Panc1 (cell line): ENCODE results near the gene TAS2R60. TPM values are rescaled to one million over a fixed set of nuclear protein-coding genes. Genes with fewer than 3 reads are reported as not detected.

Experiments
- ATAC-seq: fragments of 200-7000 bp; cut with Tn5 transposase; 2 replicates; pipeline ENCODE4 v1.9.1; 2020; ENCODE audit warnings: mild to moderate bottlenecking, moderate library complexity
- BruUV-seq: library from RNA; stranded (reverse); fragments of 400-500 nt; replicated peaks from 2 replicates; lab custom pipeline; 2021; lab: Mats Ljungman, UMichigan
- CTCF ChIA-PET: fragments of 300-600 bp; sonication (Branson Sonifier 250); formaldehyde crosslinking; loops from one replicate; lab custom pipeline; 2022; ENCODE audit warnings: antibody characterized with exemption; lab: Charles Lee
- POLR2A ChIA-PET: fragments of 300-600 bp; sonication (Branson Sonifier 250); formaldehyde crosslinking; loops from one replicate; lab custom pipeline; 2022; ENCODE audit warnings: antibody characterized with exemption; lab: Charles Lee
- DNase-seq: peaks from one replicate; pipeline ENCODE4 v3.0.0-alpha.2; 2010; ENCODE audit warnings: low read depth, low spot score
- H3K27ac ChIP-seq: 2 replicates; pipeline ENCODE4 v1.5.1; 2011; ENCODE audit warnings: mild to moderate bottlenecking, low read length, inconsistent platforms
- H3K27me3 ChIP-seq: fragments of 200-500 bp; sonication (Bioruptor generic); 2 replicates; pipeline ENCODE4 v1.6.0; 2014; ENCODE audit warnings: low read length, inconsistent platforms; ENCODE audit not compliant: control insufficient read depth, insufficient read depth
- H3K36me3 ChIP-seq: fragments of 200-500 bp; sonication (Bioruptor generic); 2 replicates; pipeline ENCODE4 v1.5.1; 2014; ENCODE audit warnings: inconsistent platforms, mild to moderate bottlenecking, low read length, moderate library complexity; ENCODE audit not compliant: control insufficient read depth, insufficient read depth
- H3K4me1 ChIP-seq: 2 replicates; pipeline ENCODE4 v1.5.1; 2011; ENCODE audit warnings: inconsistent platforms, mild to moderate bottlenecking, low read length, moderate library complexity; ENCODE audit not compliant: control insufficient read depth, insufficient read depth
- H3K4me3 ChIP-seq, 2 experiments: 2 replicates each; pipeline ENCODE4 v1.5.1; 2011 to 2012; ENCODE audit warnings: low read depth in 2 of 2, low read length in 2 of 2, mild to moderate bottlenecking in 2 of 2, inconsistent platforms in 1 of 2, moderate library complexity in 1 of 2
- H3K9me3 ChIP-seq: fragments of 200-500 bp; sonication (Bioruptor generic); 2 replicates; pipeline ENCODE4 v1.5.1; 2014; ENCODE audit warnings: low read depth, mild to moderate bottlenecking, inconsistent platforms, low read length, moderate library complexity; ENCODE audit not compliant: control insufficient read depth, insufficient read depth
- CTCF ChIP-seq: fragments of 450-650 bp; IDR thresholded peaks from 2 replicates; pipeline ENCODE4 v1.5.1; 2017; ENCODE audit warnings: mild to moderate bottlenecking
- POLR2AphosphoS5 ChIP-seq: IDR thresholded peaks from 2 replicates; pipeline ENCODE4 v1.6.1; 2012; ENCODE audit warnings: mild to moderate bottlenecking, low read depth, low read length, moderate library complexity
- REST ChIP-seq, 2 experiments: IDR thresholded peaks; 2 replicates each; pipeline ENCODE4 v1.6.1; 2011 to 2012; ENCODE audit warnings: low read depth in 2 of 2, control low read depth in 1 of 2, low read length in 1 of 2, mild to moderate bottlenecking in 1 of 2, moderate library complexity in 1 of 2; ENCODE audit not compliant: insufficient read depth in 1 of 2
- SIN3A ChIP-seq: IDR thresholded peaks from 2 replicates; pipeline ENCODE4 v1.6.1; 2012; ENCODE audit warnings: low read depth, mild to moderate bottlenecking, low read length, moderate library complexity, borderline replicate concordance; ENCODE audit not compliant: insufficient read depth
- TCF7L2 ChIP-seq: IDR thresholded peaks from 2 replicates; pipeline ENCODE4 v1.6.1; 2011; ENCODE audit warnings: mild to moderate bottlenecking, low read depth, low read length, inconsistent platforms
- in situ Hi-C: cut with HindIII; loops from 2 replicates; pipeline ENCODE4 v1.10.0; 2016; ENCODE audit warnings: low sequenced_read_pairs, low pct_unique_long_range_greater_than_20kb
- intact Hi-C: fragments of 100-400 bp; cut with micrococcal nuclease; formaldehyde crosslinking; loops from one replicate; pipeline ENCODE4 v1.10.0; 2022; ENCODE audit not compliant: unreplicated experiment
- total RNA-seq: library from RNA; stranded (reverse); gene quantifications from one replicate; pipeline ENCODE4 v1.2.1, GENCODE V29; 2021; ENCODE audit not compliant: unreplicated experiment

Gene TAS2R60
- total RNA-seq, 1 experiment from 2014 or later, result not detected

GRCh38 chr7:143407287-143408251 lies 35.7 kb upstream of the TAS2R60 start:
- Histone ChIP-seq H3K4me3 (no peak overlapping the region), H3K9me3 (no peaks in the 10 kb centered on the region), H3K27ac (no peak overlapping the region), H3K27me3 (peaks cover 15% of the 10 kb centered on the region), H3K4me1 (peaks cover 3% of the 10 kb centered on the region; the same call in 1 of the 2 replicates), H3K36me3 (peaks cover 4% of the 10 kb centered on the region; the same call in 1 of the 2 replicates)
- intact Hi-C loops, result no loop called here
- POLR2A ChIA-PET, result no interaction called here
- TF ChIP-seq REST (IDR thresholded peaks at IDR 0.05; ENCODE audit: insufficient read depth in 1 of 2, low read depth in 2 of 2, low read length in 1 of 2) (no peak), CTCF (no peak), POLR2AphosphoS5 (no peak), TCF7L2 (no peak), SIN3A (no peak)
- in situ Hi-C loops, result no loop called here
- no TSS peak for BruUV-seq
- CTCF ChIA-PET, result interaction anchor here (0.8 kb wide), 1 partner anchor 27 kb away, joined by 3 read pairs; no protein-coding TSS in a partner anchor
- ATAC-seq (peak; percentile 39; the same call in 1 of the 2 replicates), DNase-seq (no peak)

GRCh38 chr7:143408252-143408685 lies 35.0 kb upstream of the TAS2R60 start:
- peaks cover 3% of the 10 kb centered on the region; the same call in 1 of the 2 replicates for H3K4me1 ChIP-seq
- no peak for TF ChIP-seq CTCF
- no peak for TF ChIP-seq REST (IDR thresholded peaks at IDR 0.05; ENCODE audit: insufficient read depth in 1 of 2, low read depth in 2 of 2, low read length in 1 of 2)
- no peak for TF ChIP-seq SIN3A
- TF ChIP-seq TCF7L2, result no peak
- no peak for TF ChIP-seq POLR2AphosphoS5
- H3K27me3 ChIP-seq, result peaks cover 15% of the 10 kb centered on the region; the same call in 1 of the 2 replicates
- H3K9me3 ChIP-seq, result no peaks in the 10 kb centered on the region
- no peak overlapping the region for H3K27ac ChIP-seq
- intact Hi-C loops (no loop called here), in situ Hi-C loops (no loop called here)
- ATAC-seq (peak; percentile 5; the same call in 1 of the 2 replicates), DNase-seq (no peak)
- no TSS peak for BruUV-seq
- peaks cover 4% of the 10 kb centered on the region; the same call in 1 of the 2 replicates for H3K36me3 ChIP-seq
- no peak overlapping the region for H3K4me3 ChIP-seq
- POLR2A ChIA-PET, result no interaction called here
- CTCF ChIA-PET, result no interaction called here
